ENCODE measurements around the gene SLC25A51. TPM values are rescaled to one million over a fixed set of nuclear protein-coding genes. Genes with fewer than 3 reads are reported as not detected.

Gene SLC25A51
- total RNA-seq, 6 donors from 2014 or later = 19.4 to 51.4 (median 31.9) TPM

DNA sequence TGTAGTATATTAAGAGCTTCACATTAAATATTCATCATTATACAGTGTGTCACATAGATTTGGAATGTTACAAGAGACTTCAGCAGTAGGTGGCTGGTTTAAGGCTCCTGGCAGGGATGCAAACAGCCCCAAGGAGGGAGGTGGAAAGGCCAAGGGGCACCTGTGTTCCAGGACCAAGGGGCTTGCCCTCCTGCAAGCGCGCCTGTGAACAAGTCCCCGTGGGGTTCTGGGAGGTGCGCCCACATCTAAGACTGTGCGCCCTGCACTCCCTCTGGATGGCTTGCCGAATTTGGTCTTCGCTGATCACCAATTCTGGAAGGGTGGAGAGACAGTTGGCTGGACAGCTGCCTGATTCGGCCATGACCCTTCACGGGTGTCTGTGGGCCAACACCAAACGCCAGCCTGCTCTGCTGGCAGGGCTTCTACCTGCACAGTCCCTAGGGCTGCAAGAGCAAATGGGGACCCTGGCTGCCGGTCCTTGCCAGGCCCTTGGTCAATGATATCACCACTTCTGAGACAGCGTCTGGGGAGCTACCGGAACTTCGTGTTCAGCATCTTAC, 12.1 kb upstream of the SLC25A51 start:
- ATAC-seq (ENCODE audit: low FRiP score in 2 of 2) = no peak

DNA sequence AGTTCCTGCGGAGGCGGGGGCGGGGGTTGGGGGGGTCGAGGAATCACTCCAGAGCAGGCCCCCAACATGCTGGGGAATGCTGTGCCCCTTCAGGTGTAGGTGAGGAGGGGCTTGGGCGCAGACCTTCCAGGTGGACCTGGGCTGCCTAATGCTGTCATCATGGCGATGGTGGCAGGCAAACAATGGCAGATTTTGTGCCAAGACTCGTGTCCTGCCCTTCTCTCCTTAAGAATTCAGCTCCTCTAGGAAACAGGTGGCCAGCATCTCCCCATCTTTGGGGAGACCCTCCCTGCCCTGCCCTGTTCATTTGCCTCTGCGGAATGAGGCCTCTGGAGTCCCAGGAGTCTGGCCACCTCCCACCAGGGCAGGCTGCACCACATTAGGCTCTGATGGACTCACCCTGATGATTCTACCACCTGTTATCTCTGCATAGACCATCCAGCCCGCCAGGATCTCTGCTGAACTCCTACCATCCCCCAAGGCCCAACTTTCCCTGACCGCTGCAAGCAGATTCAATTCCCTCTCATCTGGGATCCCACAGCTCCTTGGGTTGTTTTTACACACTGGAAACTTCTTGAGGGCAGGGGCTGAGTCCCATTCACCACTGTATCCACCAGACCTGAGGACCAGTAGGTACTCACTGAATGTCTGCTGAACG, 10.9 kb upstream of the SLC25A51 start:
- no peak for DNase-seq
- H3K9me3 ChIP-seq = no peaks in the 10 kb centered on the region
- no peak overlapping the region for H3K27ac ChIP-seq
- TF ChIP-seq EP300 (IDR thresholded peaks at IDR 0.05) (no peak), POLR2AphosphoS5 (IDR thresholded peaks at IDR 0.05) (no peak), POLR2A (IDR thresholded peaks at IDR 0.05) (no peak)
- TF ChIP-seq, protein P1, sequence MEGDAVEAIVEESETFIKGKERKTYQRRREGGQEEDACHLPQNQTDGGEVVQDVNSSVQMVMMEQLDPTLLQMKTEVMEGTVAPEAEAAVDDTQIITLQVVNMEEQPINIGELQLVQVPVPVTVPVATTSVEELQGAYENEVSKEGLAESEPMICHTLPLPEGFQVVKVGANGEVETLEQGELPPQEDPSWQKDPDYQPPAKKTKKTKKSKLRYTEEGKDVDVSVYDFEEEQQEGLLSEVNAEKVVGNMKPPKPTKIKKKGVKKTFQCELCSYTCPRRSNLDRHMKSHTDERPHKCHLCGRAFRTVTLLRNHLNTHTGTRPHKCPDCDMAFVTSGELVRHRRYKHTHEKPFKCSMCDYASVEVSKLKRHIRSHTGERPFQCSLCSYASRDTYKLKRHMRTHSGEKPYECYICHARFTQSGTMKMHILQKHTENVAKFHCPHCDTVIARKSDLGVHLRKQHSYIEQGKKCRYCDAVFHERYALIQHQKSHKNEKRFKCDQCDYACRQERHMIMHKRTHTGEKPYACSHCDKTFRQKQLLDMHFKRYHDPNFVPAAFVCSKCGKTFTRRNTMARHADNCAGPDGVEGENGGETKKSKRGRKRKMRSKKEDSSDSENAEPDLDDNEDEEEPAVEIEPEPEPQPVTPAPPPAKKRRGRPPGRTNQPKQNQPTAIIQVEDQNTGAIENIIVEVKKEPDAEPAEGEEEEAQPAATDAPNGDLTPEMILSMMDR (IDR thresholded peaks at IDR 0.05) = no peak
- no peak overlapping the region for H3K4me3 ChIP-seq
- ATAC-seq (ENCODE audit: low FRiP score in 2 of 2) = no peak
- peaks cover 0 to 8% (median 2%) of the 10 kb centered on the region in 4 donors for H3K36me3 ChIP-seq
- no peaks in the 10 kb centered on the region for H3K27me3 ChIP-seq
- peaks cover 21 to 36% (median 26%) of the 10 kb centered on the region in 4 donors for H3K4me1 ChIP-seq
- 81 to 86% methylated on average over 10 to 11 of the region's 11 CpGs for WGBS, 2 donors

More for the DNA sequence above, 12.1 kb upstream of the SLC25A51 start:
- no peak for TF ChIP-seq POLR2AphosphoS5 (IDR thresholded peaks at IDR 0.05)
- TF ChIP-seq, protein P1 (IDR thresholded peaks at IDR 0.05) = no peak
- no peak for TF ChIP-seq EP300 (IDR thresholded peaks at IDR 0.05)
- TF ChIP-seq POLR2A (IDR thresholded peaks at IDR 0.05) = no peak
- no peak for DNase-seq
- 85 to 95% methylated on average over 3 to 14 of the region's 14 CpGs for WGBS, 2 donors
- H3K27ac ChIP-seq = peak overlapping the region; percentile 35 to 83 (median 72)
- no peak overlapping the region for H3K4me3 ChIP-seq
- peaks cover 21 to 42% (median 31%) of the 10 kb centered on the region in 4 donors for H3K4me1 ChIP-seq
- peaks cover 0 to 8% (median 2%) of the 10 kb centered on the region in 4 donors for H3K36me3 ChIP-seq
- H3K27me3 ChIP-seq = no peaks in the 10 kb centered on the region
- no peaks in the 10 kb centered on the region for H3K9me3 ChIP-seq

DNA sequence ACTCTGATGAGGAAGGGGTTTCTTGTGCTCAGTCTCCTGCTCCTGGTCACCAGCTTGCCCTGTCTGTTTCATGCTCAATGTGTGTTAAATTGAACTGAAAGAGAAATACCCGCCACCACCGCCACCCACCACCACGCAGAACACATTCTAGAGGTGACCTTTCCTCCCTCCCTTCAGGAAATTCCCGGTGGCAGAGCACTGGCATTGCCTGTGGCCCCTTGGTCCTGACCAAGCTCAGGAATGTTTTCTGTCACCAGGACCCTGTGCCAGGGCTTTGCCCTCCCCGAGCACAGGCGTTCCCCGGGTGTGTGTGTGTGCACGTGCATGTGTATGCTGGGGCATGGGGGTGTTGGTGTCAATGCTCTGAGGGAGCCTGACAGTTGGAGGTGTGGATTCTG, 10.2 kb upstream of the SLC25A51 start:
- 79 to 83% methylated on average over 4 to 8 of the region's 8 CpGs for WGBS, 2 donors
- H3K27me3 ChIP-seq = no peaks in the 10 kb centered on the region
- peak overlapping the region in 2 of 4 donors; percentile 3 to 8 for H3K27ac ChIP-seq
- TF ChIP-seq, protein P1 (IDR thresholded peaks at IDR 0.05) = no peak
- TF ChIP-seq POLR2AphosphoS5 (IDR thresholded peaks at IDR 0.05) (no peak), EP300 (IDR thresholded peaks at IDR 0.05) (no peak), POLR2A (IDR thresholded peaks at IDR 0.05) (no peak)
- H3K4me3 ChIP-seq = no peak overlapping the region
- no peak for DNase-seq
- no peaks in the 10 kb centered on the region for H3K9me3 ChIP-seq
- no peak for ATAC-seq (ENCODE audit: low FRiP score in 2 of 2)
- peaks cover 24 to 38% (median 32%) of the 10 kb centered on the region in 4 donors for H3K4me1 ChIP-seq
- H3K36me3 ChIP-seq = peaks cover 0 to 3% (median 0%) of the 10 kb centered on the region in 4 donors

DNA sequence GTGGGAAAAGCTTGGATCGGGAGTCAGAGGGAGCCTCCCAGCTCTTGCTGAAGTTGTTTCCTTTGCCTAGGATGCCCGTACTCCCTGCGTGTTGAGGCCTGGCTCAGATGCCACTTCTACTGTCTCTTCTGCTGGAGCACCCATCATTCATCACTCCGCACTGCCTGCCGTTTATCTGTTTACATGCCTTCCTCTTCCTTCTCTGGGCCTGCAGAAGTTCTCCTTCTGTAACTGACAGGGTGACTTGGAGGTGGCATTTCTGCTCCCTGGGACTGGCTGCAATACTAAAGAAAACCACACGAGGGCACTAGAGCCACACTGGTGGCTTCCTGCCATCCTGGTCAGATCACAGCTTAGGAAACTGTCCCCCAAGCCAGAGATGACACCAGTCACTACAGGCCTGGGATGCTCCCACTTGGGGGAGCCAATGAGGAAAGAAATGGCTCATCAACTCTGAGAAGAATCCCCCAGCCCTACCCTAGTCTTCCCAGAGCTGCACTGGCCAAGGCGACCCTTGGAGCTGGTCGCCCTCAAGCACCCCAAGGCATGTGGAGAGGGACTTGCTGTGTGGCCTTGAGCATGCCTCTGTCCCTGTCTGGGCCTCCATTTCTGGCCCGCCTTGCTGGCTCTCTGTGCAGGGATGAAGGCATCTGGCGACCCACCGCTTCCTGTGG, 9.7 kb upstream of the SLC25A51 start:
- Histone ChIP-seq H3K4me1 (peaks cover 24 to 43% (median 35%) of the 10 kb centered on the region in 4 donors), H3K27me3 (no peaks in the 10 kb centered on the region), H3K4me3 (no peak overlapping the region), H3K36me3 (no peaks in the 10 kb centered on the region), H3K27ac (peak overlapping the region in 2 of 4 donors; percentile 3 to 20), H3K9me3 (no peaks in the 10 kb centered on the region)
- WGBS, 2 donors = 21 to 53% methylated on average over 5 to 11 of the region's 11 CpGs
- peak in 1 of 2 donors; percentile 23 for TF ChIP-seq POLR2AphosphoS5 (IDR thresholded peaks at IDR 0.05)
- TF ChIP-seq EP300 (IDR thresholded peaks at IDR 0.05) = no peak
- TF ChIP-seq, protein P1 (IDR thresholded peaks at IDR 0.05) = peak; percentile 93 to 97 (median 96)
- TF ChIP-seq POLR2A (IDR thresholded peaks at IDR 0.05) = no peak
- DNase-seq = peak in 1 of 2 donors; percentile 85
- ATAC-seq (ENCODE audit: low FRiP score in 2 of 2) = peak; percentile 83 to 91

Measured in upper lobe of left lung (tissue), 6 donors.